Measurements from ENCODE around the gene SALL3. TPM values are rescaled to one million over a fixed set of nuclear protein-coding genes. Genes with fewer than 3 reads are reported as not detected.

Gene SALL3
- total RNA-seq, 1 donor from 2014 or later, result 2.1 TPM

- no peaks in the 10 kb centered on the region for H3K27me3 ChIP-seq (ENCODE audit: control insufficient read depth, insufficient read depth, low read length)
- no peak overlapping the region for H3K4me3 ChIP-seq (ENCODE audit: low read depth, low read length)
- no peak for TF ChIP-seq CTCF (IDR thresholded peaks at IDR 0.05; ENCODE audit: insufficient read depth, low read length, poor library complexity, severe bottlenecking)
- no peaks in the 10 kb centered on the region for H3K36me3 ChIP-seq (ENCODE audit: control insufficient read depth, insufficient read depth, low read length)
- DNase-seq (ENCODE audit: low read depth), result no peak
Measured at GRCh38 chr18:78993014-78993926, 13.7 kb downstream of the SALL3 start.

- Histone ChIP-seq H3K36me3 (ENCODE audit: control insufficient read depth, insufficient read depth, low read length) (no peaks in the 10 kb centered on the region), H3K4me3 (ENCODE audit: low read depth, low read length) (no peak overlapping the region), H3K27me3 (ENCODE audit: control insufficient read depth, insufficient read depth, low read length) (no peaks in the 10 kb centered on the region)
- no peak for DNase-seq (ENCODE audit: low read depth)
- no peak for TF ChIP-seq CTCF (IDR thresholded peaks at IDR 0.05; ENCODE audit: insufficient read depth, low read length, poor library complexity, severe bottlenecking)
Measured at GRCh38 chr18:78994000-78994399, 14.4 kb downstream of the SALL3 start.

GRCh38 chr18:78994531-78994930 lies 14.9 kb downstream of the SALL3 start:
- no peak for TF ChIP-seq CTCF (IDR thresholded peaks at IDR 0.05; ENCODE audit: insufficient read depth, low read length, poor library complexity, severe bottlenecking)
- H3K27me3 ChIP-seq (ENCODE audit: control insufficient read depth, insufficient read depth, low read length), result no peaks in the 10 kb centered on the region

GRCh38 chr18:78994977-78995582 lies 15.5 kb downstream of the SALL3 start:
- no peak for TF ChIP-seq CTCF (IDR thresholded peaks at IDR 0.05; ENCODE audit: insufficient read depth, low read length, poor library complexity, severe bottlenecking)
- H3K27me3 ChIP-seq (ENCODE audit: control insufficient read depth, insufficient read depth, low read length), result no peaks in the 10 kb centered on the region
- DNase-seq (ENCODE audit: low read depth), result no peak

More at GRCh38 chr18:78994531-78994930, 14.9 kb downstream of the SALL3 start:
- Histone ChIP-seq H3K36me3 (ENCODE audit: control insufficient read depth, insufficient read depth, low read length) (no peaks in the 10 kb centered on the region), H3K4me3 (ENCODE audit: low read depth, low read length) (no peak overlapping the region)
- no peak for DNase-seq (ENCODE audit: low read depth)

GRCh38 chr18:78995740-78996395 lies 16.2 kb downstream of the SALL3 start:
- no peak for TF ChIP-seq CTCF (IDR thresholded peaks at IDR 0.05; ENCODE audit: insufficient read depth, low read length, poor library complexity, severe bottlenecking)

More at GRCh38 chr18:78994977-78995582, 15.5 kb downstream of the SALL3 start:
- H3K36me3 ChIP-seq (ENCODE audit: control insufficient read depth, insufficient read depth, low read length), result no peaks in the 10 kb centered on the region
- no peak overlapping the region for H3K4me3 ChIP-seq (ENCODE audit: low read depth, low read length)

More at GRCh38 chr18:78995740-78996395, 16.2 kb downstream of the SALL3 start:
- Histone ChIP-seq H3K27me3 (ENCODE audit: control insufficient read depth, insufficient read depth, low read length) (no peaks in the 10 kb centered on the region), H3K4me3 (ENCODE audit: low read depth, low read length) (no peak overlapping the region), H3K36me3 (ENCODE audit: control insufficient read depth, insufficient read depth, low read length) (no peaks in the 10 kb centered on the region)
- no peak for DNase-seq (ENCODE audit: low read depth)
